DMS153 treated with DMSO at 0.1 percent for 48 hours (cell line): ENCODE data around the gene RLN2.
A peak's percentile ranks its signal among the peaks of the same experiment; 100 is the strongest.
"Not testable (repeated sequence)": the region's sequence is repeated elsewhere in the genome, so short reads cannot be mapped to it uniquely, and the experiment has no call there.

Experiments
- DNase-seq: peaks from one replicate; lab custom pipeline; 2025; ENCODE audit not compliant: unreplicated experiment; lab: John Stamatoyannopoulos, UW

Gene RLN2

GRCh38 chr9:5303840-5304795 lies at the start of gene RLN2:
RLN2 (minus strand) TSS chr9:5304716; CDS start chr9:5304580, 136 bp downstream.
- DNase-seq = not testable (repeated sequence)

DNA sequence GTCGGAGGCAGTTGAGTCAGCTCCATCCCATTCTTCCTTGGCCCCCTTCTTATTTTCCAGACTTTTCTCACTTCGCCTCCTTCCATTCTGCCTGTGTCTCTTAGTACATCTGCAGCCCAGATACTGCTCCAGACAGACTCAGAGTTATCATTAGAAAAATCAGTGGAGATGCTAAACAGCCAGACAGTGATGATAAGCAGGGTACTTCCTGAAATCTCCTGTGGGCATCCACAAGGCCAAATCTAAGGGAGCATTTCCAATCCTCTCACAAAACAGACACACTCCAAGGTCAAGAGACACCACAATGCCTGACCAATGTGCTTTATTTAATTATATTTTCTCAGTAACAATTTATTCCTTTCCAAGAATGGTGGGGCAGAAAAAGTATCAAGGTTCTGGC lies 49.7 kb upstream of the RLN2 start:
- DNase-seq = no peak

DNA sequence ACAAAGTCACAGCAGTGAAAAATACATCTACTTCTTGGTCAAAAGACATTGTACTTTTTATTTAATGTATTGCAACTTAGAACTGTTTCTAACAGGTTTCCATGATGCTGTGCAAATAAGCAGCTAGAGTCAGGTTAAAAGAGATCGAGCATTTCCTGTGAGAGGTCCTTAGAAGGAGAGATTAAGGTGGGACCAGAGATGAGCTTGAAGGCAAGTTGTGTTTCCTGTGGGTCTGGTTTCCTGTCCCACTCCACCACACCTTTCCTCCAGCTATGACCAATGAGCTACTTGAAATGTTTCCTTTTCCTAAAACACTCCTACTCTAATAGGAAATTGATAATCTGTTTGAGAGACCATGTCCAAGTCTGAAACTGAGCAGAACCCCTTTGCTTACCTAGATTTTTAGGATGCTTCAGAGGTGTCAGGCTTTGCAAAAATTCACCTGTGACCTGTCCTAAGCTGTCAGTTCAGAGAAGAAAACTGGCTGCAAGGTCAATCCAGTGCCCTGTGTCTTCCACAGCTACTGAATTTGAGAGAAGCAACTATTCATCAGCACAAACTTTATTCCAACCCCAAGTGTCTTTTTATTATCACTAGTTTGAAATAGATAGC lies 48.2 kb upstream of the RLN2 start:
- DNase-seq = no peak

DNA sequence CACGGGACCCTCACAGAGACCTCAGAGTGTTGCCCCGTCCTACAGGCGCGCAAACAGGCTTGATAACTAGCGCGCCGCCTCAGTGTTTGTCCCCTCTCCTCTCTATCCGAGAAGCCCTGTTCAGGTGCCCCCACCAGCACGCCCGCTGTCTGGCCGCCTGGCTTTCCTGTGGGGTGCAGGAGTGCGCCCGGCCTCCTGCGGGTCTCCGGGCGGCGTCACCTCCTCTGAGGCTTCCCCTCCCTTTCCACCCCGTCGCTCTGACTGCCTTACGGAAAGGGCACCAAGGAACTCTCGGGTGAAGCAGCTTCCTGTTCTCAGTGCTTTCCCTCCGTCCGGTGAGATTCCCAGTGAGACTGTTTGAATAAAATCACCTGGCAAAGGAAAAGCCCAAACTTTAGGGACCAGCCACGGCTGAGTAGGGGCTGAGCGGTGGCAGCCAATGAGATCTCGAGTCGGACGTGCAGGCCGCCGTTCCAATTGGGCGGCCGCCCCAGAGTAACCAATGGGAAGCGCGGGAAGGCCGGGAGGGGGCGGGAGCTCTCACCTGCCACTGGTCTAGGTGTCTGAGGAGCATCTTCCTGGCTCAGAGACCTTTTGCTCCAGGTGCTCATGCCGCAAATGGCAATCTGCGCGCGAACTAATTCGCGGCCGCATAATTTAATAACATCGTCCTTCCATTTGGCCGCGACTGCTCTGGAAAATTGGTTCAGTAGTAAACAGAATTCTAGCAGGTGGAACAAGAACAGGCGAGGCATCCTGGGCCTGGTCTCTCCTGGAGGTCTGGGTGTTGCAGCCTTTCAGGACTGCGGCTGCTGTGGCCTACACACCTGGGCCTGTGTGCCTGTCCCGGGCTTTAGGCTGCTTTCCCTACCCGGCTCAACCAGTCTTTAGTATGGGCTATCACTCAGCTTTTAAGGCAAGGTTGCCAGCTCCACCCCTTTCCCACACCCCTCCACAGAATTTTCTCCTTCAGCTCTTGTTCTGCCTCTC lies 34.8 kb upstream of the RLN2 start, which contains the start of gene RLN1:
TSS of gene RLN1 (minus strand) at position 885 of the 990 bp plus-strand sequence. CDS start at position 755, 130 bp downstream.
- not testable (repeated sequence) for DNase-seq

DNA sequence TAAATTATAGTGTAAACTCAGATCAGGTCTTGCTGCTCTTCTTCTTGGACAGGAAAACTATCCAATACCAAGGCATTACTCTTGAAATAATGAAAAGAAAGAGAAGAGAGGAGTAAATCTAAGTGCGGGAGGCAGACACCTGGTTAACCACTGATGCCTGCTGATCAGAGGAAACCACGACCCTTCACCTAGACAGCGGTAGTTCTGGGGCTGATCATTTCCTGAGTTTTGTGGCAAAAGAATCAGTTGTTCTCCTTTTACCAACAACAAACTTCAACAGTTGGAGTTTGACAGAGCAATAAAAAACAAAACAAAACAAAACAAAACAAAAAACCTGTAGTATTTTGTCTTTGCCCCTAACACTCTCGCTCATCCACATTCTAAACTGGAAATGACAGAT lies 32.2 kb upstream of the RLN2 start:
- no peak for DNase-seq

GRCh38 chr9:5331276-5331675 lies 26.8 kb upstream of the RLN2 start:
- not testable (repeated sequence) for DNase-seq

GRCh38 chr9:5326893-5327548 lies 22.5 kb upstream of the RLN2 start:
- DNase-seq = peak; percentile 73

- no peak for DNase-seq
Observed at GRCh38 chr9:5326187-5326586, 21.7 kb upstream of the RLN2 start.

GRCh38 chr9:5321601-5322000 lies 17.1 kb upstream of the RLN2 start:
- not testable (repeated sequence) for DNase-seq

DNA sequence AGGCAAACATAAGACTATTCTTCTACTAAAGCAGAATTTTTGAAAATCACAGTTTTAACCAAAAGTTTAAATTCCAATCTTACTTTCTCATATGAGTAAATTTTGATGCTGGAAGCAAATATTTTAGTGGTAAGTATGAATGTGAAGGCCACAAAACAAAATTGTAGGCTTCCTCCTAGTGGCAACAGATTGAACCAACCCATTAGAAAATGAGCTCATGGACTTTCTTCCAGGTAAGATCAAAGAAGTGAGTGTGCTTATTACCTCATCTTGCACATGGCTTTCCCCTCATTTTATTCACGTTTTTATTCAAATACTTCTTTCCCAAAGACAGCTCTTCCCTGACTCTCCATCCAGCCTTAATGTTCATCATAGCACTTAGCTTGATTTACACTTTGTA lies 16.5 kb upstream of the RLN2 start:
- DNase-seq = no peak

DNA sequence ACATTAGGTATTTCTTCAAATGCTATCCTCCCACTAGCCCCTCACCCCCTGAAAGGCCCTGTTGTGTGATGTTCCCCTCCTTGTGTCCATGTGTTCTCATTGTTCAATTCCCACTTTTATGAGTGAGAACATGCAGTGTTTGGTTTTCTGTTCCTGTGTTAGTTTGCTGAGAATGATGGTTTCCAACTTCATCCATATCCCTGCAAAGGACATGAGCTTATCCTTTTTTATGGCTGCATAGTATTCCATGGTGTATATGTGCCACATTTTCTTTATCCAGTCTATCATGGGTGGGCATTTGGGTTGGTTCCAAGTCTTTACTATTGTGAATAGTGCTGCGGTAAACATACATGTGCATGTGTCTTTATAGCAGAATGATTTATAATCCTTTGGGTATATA lies 11.9 kb upstream of the RLN2 start:
- not testable (repeated sequence) for DNase-seq

GRCh38 chr9:5315187-5315923 lies 10.8 kb upstream of the RLN2 start:
- DNase-seq = no peak

GRCh38 chr9:5310851-5311250 lies 6.3 kb upstream of the RLN2 start:
- no peak for DNase-seq

DNA sequence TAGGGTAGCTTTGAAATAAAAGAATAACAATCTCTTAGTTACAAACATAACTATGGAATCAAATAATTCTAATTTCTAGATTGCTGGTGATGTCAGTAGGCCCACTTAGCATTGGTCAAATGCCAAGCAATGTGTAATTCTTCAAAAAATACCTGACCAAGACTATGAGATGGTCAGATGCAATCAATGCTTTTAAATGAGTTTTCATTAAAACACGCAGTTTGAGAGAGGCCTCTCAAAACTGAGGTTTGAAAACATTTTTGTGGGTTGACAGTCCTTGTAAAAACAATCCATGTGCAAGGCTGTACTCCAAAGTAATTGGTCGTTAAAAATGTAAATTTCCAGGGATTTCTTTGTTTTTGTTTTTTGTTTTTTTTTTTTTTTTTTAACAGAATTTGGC lies 1.2 kb upstream of the RLN2 start:
- no peak for DNase-seq

GRCh38 chr9:5301544-5301943 lies 3.0 kb downstream of the RLN2 start:
- DNase-seq = no peak

- no peak for DNase-seq
Observed at GRCh38 chr9:5292141-5292540, 12.4 kb downstream of the RLN2 start.

- no peak for DNase-seq
Observed at GRCh38 chr9:5288591-5288990, 15.9 kb downstream of the RLN2 start.

- DNase-seq = no peak
Observed at GRCh38 chr9:5286262-5286661, 18.3 kb downstream of the RLN2 start.

DNA sequence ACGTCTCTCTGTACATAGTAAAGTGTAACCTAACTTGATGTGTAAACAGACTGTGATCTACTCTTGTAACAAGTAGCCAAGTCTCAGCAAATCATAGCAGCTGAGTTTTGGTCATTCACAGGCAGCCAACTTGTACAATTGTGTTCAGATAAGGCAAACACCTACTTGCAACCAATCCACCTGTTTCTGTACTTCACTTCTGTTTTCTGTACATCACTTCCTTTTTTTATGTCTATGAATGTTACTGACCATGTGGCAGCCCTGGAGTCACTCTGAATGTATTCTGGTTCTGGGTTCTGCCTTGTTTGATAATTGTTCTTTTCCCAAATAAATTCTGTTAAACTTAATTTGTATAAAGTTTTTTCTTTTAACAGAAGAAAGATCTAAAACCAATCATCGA lies 26.0 kb downstream of the RLN2 start:
- no peak for DNase-seq

GRCh38 chr9:5274770-5275169 lies 29.7 kb downstream of the RLN2 start:
- DNase-seq = no peak
